ENCODE results near the gene DET1.

DET1 gene

GRCh38 chr15:88465633-88466224 lies 80.8 kb downstream of the DET1 start:
- peak; percentile 44 for DNase-seq (ENCODE audit: low spot score)

- no peak for DNase-seq (ENCODE audit: low spot score)
Measured at GRCh38 chr15:88463870-88464532, 82.5 kb downstream of the DET1 start.
